Vagina (tissue), 2 donors: ENCODE results near the gene PON3.

Source experiments
- CTCF ChIP-seq, 3 experiments: fragments of 450-650 bp in 2 of 3; fragments of 200-600 bp in 1 of 3; sonication (generic) in 1 of 3; IDR thresholded peaks; one replicate each; pipeline ENCODE4 v1.5.1; 2017 to 2019; ENCODE audit warnings: antibody characterized with exemption in 3 of 3, mild to moderate bottlenecking in 2 of 3, moderate library complexity in 2 of 3
- POLR2A ChIP-seq, 2 donors: fragments of 450-650 bp; IDR thresholded peaks; one replicate each; pipeline ENCODE4 v1.6.1; 2017; ENCODE audit warnings: antibody characterized with exemption in 2 of 2, mild to moderate bottlenecking in 2 of 2, moderate library complexity in 2 of 2

GRCh38 chr7:95398155-95398940, 2.2 kb upstream of the PON3 start:
- TF ChIP-seq CTCF (IDR thresholded peaks at IDR 0.05) = no peak
- no peak for TF ChIP-seq POLR2A (IDR thresholded peaks at IDR 0.05)
